Left cardiac atrium (tissue), 4 donors: ENCODE data around the gene TWNK. TPM values are rescaled to one million over a fixed set of nuclear protein-coding genes. Genes with fewer than 3 reads are reported as not detected.

ENCODE experiments used
- ATAC-seq, 2 donors: fragments of 200-7000 bp; cut with Tn5 transposase; one replicate each; pipeline ENCODE4 v1.9.1; 2020; ENCODE audit warnings: mild to moderate bottlenecking in 2 of 2, moderate library complexity in 2 of 2
- DNase-seq: peaks from one replicate; pipeline ENCODE4 v3.0.0-alpha.2; 2020
- intact Hi-C, 2 donors: fragments of 100-400 bp; cut with DNase I; formaldehyde crosslinking; loops; one replicate each; pipeline versions ENCODE4 v1.14.1 to v1.15.1; 2022 to 2023
- microRNA-seq, 2 donors: library from miRNA; unstranded; fragments of <30 nt; microRNA quantifications; one replicate each; pipeline ENCODE4 v1.2.0, GENCODE V29; 2020
- total RNA-seq, 2 donors: library from RNA; stranded (reverse); fragmentation: NEBNext Ultra II Directional; extraction: Animal tissue kit (Norgen Biotek cat#: 25700); gene quantifications; one replicate each; pipeline ENCODE4 v1.2.1, GENCODE V29; 2021
- donor health status: DM: no; HTN: yes; CAD: no.
- donor health status: DM: no; HTN: yes; CAD: no; lungs with severe emphysema.
- donor health status: DM: yes; HTN: yes; CAD: no.
- donor health status: Dilated cardiomyopathy.

TWNK gene
- total RNA-seq, 2 donors from 2014 or later, result 4.8 to 6.5 TPM

DNA sequence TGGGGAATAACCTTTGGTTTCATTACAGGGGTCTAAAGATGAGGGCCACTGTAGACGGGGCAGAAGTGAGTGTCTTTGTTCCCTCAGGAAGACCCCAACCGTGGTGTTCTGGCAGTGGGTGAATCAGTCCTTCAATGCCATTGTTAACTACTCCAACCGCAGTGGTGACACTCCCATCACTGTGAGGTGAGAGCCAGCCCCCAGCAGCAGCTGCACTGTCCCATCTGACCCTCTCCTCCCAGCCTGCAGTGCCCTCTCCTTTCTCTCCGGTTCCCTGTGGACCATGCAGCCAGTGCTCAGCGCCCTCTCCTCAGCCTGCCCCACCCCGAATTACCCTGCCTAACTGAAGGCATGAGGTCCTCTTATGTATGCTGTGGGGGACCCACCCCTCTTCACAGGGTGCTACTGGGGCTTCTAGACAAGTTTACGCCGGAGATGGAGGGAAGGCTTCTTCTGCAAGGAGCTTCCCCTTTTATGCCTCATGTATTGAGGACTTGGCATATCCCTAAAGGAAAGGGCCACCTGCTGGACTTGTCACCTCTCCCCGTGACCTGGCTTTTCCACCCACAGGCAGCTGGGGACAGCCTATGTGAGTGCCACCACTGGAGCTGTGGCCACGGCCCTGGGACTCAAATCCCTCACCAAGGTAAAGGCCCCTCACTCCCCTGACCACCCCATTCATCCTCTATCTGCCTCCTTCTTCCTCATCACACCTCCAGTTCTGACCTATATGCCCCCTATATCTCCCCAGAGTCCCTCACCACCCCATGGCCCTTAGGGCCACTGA lies 48.8 kb downstream of the TWNK start:
- ATAC-seq (no peak), DNase-seq (no peak)
- intact Hi-C loops, result no loop called here

DNA sequence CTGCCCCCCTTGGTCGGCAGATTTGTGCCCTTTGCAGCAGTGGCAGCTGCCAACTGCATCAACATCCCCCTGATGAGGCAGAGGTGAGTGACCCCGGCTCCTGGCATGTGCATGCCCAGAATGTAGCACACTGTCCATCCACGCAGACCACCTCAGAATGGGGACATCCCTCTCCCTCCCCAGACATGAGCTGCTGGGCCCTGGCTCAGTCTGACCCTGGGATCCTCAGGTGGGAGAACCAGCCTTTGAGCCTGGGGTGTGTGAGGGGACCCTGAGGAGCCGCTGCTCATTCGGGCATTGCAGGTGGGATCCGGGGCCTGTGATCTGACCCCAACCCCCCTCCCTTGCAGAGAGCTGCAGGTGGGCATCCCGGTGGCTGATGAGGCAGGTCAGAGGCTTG lies 49.4 kb downstream of the TWNK start:
- ATAC-seq (no peak), DNase-seq (no peak)
- intact Hi-C loops, result no loop called here

DNA sequence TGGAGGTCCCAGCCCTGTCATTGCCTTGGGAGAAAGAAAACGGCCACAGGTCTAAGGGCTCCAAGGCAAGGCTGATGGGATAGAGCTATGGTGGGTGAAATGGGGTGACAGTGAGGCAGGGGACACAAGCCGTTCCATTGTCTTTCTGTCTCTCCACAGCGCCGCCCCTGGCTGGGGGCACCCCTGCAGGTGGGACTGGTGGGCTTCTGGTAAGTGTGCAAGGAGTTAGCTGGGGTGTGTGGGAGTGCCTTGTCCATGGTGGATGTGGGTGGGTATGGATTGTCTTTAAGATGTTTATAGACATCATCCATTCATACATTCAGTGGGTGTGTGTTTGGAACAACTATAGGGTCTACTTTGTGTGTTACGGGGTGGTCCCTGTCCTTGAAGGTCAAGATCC lies 51.1 kb downstream of the TWNK start:
- ATAC-seq (no peak), DNase-seq (no peak)
- intact Hi-C loops, result no loop called here

DNA sequence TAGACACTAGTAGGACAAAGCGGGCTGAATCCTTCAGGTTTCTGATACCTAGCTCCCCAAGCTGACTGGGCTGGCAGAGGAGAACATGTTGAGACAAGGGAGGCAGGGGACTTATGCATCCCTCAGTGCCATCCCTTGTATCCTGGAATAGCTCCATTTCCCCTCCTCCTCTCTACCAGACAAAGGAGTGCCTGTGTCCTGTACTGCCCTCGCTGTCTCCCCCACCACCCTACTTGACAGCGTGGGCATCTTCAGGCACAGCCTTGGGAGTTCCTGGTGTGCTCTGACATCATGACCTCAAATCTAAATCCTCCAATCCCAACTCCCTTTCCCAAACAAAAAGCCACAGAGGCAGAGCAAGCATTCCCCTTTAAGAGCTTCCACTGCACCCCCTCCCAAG lies 52.7 kb downstream of the TWNK start:
- DNase-seq (no peak), ATAC-seq (no peak)
- intact Hi-C loops, result no loop called here

DNA sequence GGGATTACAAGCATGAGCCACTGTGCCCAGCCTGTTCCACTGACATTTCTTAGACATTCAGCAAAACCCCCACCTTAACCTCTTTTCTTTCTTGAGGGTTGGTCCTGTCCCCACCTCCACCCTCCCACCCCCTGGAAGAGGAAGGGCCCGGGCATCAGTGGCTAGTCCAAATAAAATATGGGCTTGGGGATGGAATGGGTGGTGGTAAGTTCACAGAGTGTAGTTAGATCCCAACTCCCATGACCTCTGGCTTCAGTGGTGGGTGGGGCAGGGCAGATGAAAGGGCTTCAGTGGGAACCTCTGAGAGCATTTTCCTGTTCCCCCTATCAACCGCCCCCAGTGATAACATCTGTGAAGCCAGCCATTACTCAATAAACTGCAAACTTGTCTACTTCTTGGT lies 53.5 kb downstream of the TWNK start:
- intact Hi-C loops, result no loop called here
- no peak for ATAC-seq
- no peak for DNase-seq

DNA sequence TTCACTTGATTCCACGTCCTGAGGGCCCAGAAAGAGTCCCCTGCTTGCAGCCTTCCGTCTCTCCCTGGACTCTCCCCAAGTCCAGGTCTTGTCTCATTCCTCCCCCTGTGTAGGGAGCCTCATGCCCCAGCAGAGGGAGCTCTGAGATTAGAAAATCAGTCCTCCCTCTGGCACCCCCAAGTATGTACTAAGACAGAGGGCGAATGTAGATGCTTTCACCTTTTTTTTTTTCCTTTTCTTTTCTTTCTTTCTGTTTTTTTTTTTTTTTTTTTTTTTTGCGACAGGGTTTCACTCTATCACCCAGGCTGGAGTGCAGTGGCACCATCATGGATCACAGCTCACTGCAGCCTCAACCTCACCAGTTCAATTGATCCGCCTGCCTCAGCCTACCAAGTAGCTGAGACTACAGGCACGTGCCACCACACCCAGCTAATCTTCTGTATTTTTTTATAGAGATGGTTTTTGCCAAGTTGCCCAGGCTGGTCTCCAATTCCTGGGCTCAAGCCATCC lies 54.0 kb downstream of the TWNK start:
- peak; percentile 78 for DNase-seq
- intact Hi-C loops, result no loop called here
- peak; percentile 73 to 80 for ATAC-seq

DNA sequence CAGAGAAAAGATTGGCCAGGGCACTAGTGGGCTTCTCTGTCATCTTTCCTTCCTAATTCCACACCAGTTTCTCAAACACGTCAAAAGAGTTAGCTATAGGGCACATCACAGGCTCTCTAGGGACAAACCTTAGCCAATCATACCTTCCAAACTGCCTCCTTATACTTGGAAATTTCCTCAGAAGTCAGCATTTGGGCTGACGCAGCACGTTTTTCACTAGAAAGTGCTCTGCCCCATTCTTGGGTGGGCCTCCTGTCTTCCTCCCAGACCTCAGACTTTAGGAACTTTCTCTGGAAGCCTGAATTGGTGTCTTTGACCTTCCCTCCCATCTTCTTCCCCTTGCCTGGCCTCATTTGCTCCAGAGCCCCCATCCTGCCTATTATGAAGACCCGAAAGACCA lies 54.8 kb downstream of the TWNK start:
- DNase-seq, result no peak
- ATAC-seq, result no peak
- intact Hi-C loops, result loop anchor here in 1 of 2 donors (2.0 kb wide), 1 partner anchor 19 kb away; the partner anchor contains the start of gene KAZALD1

DNA sequence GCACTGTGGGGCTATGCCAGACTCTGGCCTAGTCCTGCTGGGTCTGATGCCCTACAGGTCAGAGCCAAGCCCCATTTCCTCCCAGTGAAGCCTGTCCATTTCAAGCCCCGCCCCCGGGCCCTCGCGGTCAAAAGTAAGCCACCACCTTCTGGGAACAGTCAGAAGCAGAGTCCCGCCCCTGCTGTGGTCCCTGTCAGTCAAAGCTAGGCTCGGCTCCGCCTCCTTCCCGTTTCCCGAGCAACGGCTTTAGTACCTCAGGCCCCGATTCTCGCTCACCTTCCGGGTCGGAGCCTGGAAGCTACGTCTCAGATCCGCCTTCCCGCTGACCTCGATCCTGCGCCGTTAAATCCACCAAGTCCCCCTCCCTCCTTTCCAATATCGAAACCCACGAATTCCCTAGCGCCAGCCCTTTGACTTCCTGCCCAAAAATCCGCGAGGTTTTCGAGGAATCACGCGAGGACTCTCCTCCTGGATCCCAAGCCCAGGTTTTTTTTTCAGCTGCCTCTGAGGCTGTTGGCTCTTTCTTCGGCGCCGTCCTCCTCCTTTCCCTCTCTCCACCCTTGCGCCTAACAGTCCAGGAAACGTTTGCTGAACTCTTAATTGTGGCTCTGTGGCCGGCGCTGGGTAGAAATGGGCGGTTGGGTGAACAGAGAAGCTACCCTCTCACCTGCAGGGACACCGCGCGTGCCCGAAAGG lies 55.5 kb downstream of the TWNK start:
- DNase-seq (peak; percentile 98), ATAC-seq (peak; percentile 95)
- intact Hi-C loops, result loop anchor here in 1 of 2 donors (2.0 kb wide), 1 partner anchor 18 kb away; the partner anchor contains the start of gene KAZALD1

DNA sequence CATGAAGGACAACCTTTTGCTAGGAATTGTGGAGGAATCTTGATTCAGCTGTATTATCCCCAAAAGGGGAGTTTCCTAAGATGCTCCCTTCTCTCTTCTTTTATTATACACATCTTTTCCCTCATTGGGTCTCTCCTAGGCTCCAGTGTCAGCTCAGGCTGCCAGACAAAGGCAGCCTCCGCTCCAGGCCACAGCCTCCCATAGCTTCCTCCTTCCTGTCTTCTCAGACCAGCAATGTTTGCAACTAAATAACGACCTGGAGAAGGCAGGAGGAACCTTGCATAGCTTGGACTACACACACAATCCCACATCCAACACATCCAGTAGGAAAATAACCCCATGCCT lies 56.0 kb downstream of the TWNK start:
- ATAC-seq (peak in 1 of 2 donors; percentile 0), DNase-seq (no peak)
- intact Hi-C loops, result loop anchor here in 1 of 2 donors (2.0 kb wide), 1 partner anchor 17 kb away; the partner anchor contains the start of gene KAZALD1

Small RNA genes lying within 50 kb of the gene (microRNA-seq; reads per million reads assigned to microRNA genes)
- gene MIR608, result 0 reads per million in 2 donors

Other genes starting within 250 kb of the TWNK start
- not detected for gene PAX2, start 242.0 kb upstream of the TWNK start, total RNA-seq
- gene SLF2, start 74.6 kb upstream of the TWNK start, total RNA-seq, result 10 to 100 TPM; 18.0 to 19.3 TPM
- gene SEMA4G, start 18.0 kb upstream of the TWNK start, total RNA-seq, result 1 to 10 TPM; 2.4 to 2.7 TPM
- gene MRPL43, start within 50 bp of the TWNK start, total RNA-seq, result 10 to 100 TPM; 47.3 to 52.0 TPM
- gene LZTS2, start 12.3 kb downstream of the TWNK start, total RNA-seq, result 10 to 100 TPM; 43.9 to 47.7 TPM
- under 1 TPM; 0.44 to 0.50 TPM for gene PDZD7, start 43.6 kb downstream of the TWNK start, total RNA-seq
- gene SFXN3, start 43.7 kb downstream of the TWNK start, total RNA-seq, result 10 to 100 TPM; 22.8 to 28.9 TPM
- 1 to 10 TPM; 7.1 to 7.2 TPM for gene KAZALD1, start 74.4 kb downstream of the TWNK start, total RNA-seq
- under 1 TPM in 1 of 2 donors, not detected in 1; 0.21 TPM for gene TLX1, start 143.8 kb downstream of the TWNK start, total RNA-seq
- not detected for gene LBX1, start 241.9 kb downstream of the TWNK start, total RNA-seq